Calu3 (cell line): ENCODE measurements around the gene ADAMTS9. TPM values are rescaled to one million over a fixed set of nuclear protein-coding genes. Genes with fewer than 3 reads are reported as not detected.

Experiments used
- BruUV-seq: library from RNA; stranded (reverse); fragments of 400-500 nt; replicated peaks from 2 replicates; lab custom pipeline; 2021; lab: Mats Ljungman, UMichigan
- CTCF ChIA-PET: fragments of 300-600 bp; sonication (Branson Sonifier 250); formaldehyde crosslinking; loops from one replicate; lab custom pipeline; 2022; ENCODE audit warnings: antibody characterized with exemption; lab: Charles Lee
- DNase-seq: peaks from one replicate; pipeline ENCODE4 v3.0.0; 2022
- H3K27ac Mint-ChIP-seq: one replicate; pipeline ENCODE4 v1.8.0; 2022; ENCODE audit warnings: mixed read lengths; ENCODE audit not compliant: unreplicated experiment
- H3K27me3 Mint-ChIP-seq: one replicate; pipeline ENCODE4 v1.8.0; 2022; ENCODE audit warnings: mixed read lengths; ENCODE audit not compliant: unreplicated experiment
- H3K36me3 Mint-ChIP-seq: one replicate; pipeline ENCODE4 v1.8.0; 2022; ENCODE audit warnings: mild to moderate bottlenecking, moderate library complexity, mixed read lengths; ENCODE audit not compliant: insufficient read depth, unreplicated experiment
- H3K4me1 Mint-ChIP-seq: one replicate; pipeline ENCODE4 v1.8.0; 2022; ENCODE audit warnings: mild to moderate bottlenecking, low read depth, mixed read lengths; ENCODE audit not compliant: unreplicated experiment
- H3K4me3 Mint-ChIP-seq: one replicate; pipeline ENCODE4 v1.8.0; 2022; ENCODE audit warnings: mild to moderate bottlenecking, low read depth, moderate library complexity, mixed read lengths; ENCODE audit not compliant: unreplicated experiment
- H3K9me3 Mint-ChIP-seq: one replicate; pipeline ENCODE4 v1.8.0; 2022; ENCODE audit warnings: low read depth, mixed read lengths; ENCODE audit not compliant: unreplicated experiment
- CTCF ChIP-seq: fragments of 200-600 bp; IDR thresholded peaks from one replicate; pipeline ENCODE4 v1.8.0; 2022; ENCODE audit warnings: antibody characterized with exemption; ENCODE audit not compliant: unreplicated experiment
- intact Hi-C: fragments of 100-400 bp; cut with micrococcal nuclease; formaldehyde crosslinking; loops from one replicate; pipeline ENCODE4 v1.10.0; 2022; ENCODE audit not compliant: unreplicated experiment
- total RNA-seq: library from RNA; stranded (reverse); gene quantifications from 2 replicates; pipeline ENCODE4 v1.2.3, GENCODE V29; 2022

Gene ADAMTS9
- total RNA-seq, 1 experiment from 2014 or later = 54.6 TPM

- Mint-ChIP-seq H3K4me3 (no peak overlapping the region), H3K36me3 (peaks cover 24% of the 10 kb centered on the region), H3K27ac (no peak overlapping the region), H3K4me1 (peaks cover 17% of the 10 kb centered on the region), H3K27me3 (no peaks in the 10 kb centered on the region), H3K9me3 (no peaks in the 10 kb centered on the region)
- no peak for TF ChIP-seq CTCF
- no peak for DNase-seq
- intact Hi-C loops = no loop called here
- CTCF ChIA-PET = no interaction called here
- BruUV-seq = no TSS peak
These were observed 34.7 kb downstream of the ADAMTS9 start for GRCh38 chr3:64653101-64653500.

- Mint-ChIP-seq H3K36me3 (peaks cover 23% of the 10 kb centered on the region), H3K27me3 (no peaks in the 10 kb centered on the region), H3K9me3 (no peaks in the 10 kb centered on the region), H3K4me3 (no peak overlapping the region), H3K4me1 (peaks cover 17% of the 10 kb centered on the region), H3K27ac (no peak overlapping the region)
- BruUV-seq = no TSS peak
- intact Hi-C loops = no loop called here
- no peak for DNase-seq
- CTCF ChIA-PET = no interaction called here
- TF ChIP-seq CTCF = no peak
These were observed 36.0 kb downstream of the ADAMTS9 start for GRCh38 chr3:64651741-64652241.

GRCh38 chr3:64651303-64651702 is 36.5 kb downstream of the ADAMTS9 start:
- Mint-ChIP-seq H3K27ac (no peak overlapping the region), H3K4me3 (no peak overlapping the region), H3K9me3 (no peaks in the 10 kb centered on the region), H3K27me3 (no peaks in the 10 kb centered on the region), H3K4me1 (peaks cover 17% of the 10 kb centered on the region), H3K36me3 (peaks cover 18% of the 10 kb centered on the region)
- intact Hi-C loops = no loop called here
- CTCF ChIA-PET = no interaction called here
- DNase-seq = no peak
- no peak for TF ChIP-seq CTCF
- BruUV-seq = no TSS peak

- TF ChIP-seq CTCF = no peak
- BruUV-seq = no TSS peak
- no peak for DNase-seq
- H3K4me3 Mint-ChIP-seq = no peak overlapping the region
- H3K27me3 Mint-ChIP-seq = no peaks in the 10 kb centered on the region
- peaks cover 17% of the 10 kb centered on the region for H3K4me1 Mint-ChIP-seq
- intact Hi-C loops = no loop called here
- CTCF ChIA-PET = interaction anchor here (0.5 kb wide), 1 partner anchor 553 kb away, joined by 3 read pairs; no protein-coding TSS in a partner anchor
- peaks cover 15% of the 10 kb centered on the region for H3K36me3 Mint-ChIP-seq
- H3K9me3 Mint-ChIP-seq = no peaks in the 10 kb centered on the region
- peak overlapping the region; percentile 55 for H3K27ac Mint-ChIP-seq
These were observed 37.1 kb downstream of the ADAMTS9 start for GRCh38 chr3:64650715-64651114.
